GM12865 (cell line): ENCODE data around the gene TET1.
"Not testable (repeated sequence)": the region's sequence is repeated elsewhere in the genome, so short reads cannot be mapped to it uniquely, and the experiment has no call there.

Experiments
- DNase-seq: peaks from one replicate; pipeline ENCODE4 v3.0.0; 2010; ENCODE audit warnings: low read depth
- H3K4me3 ChIP-seq: 2 replicates; pipeline ENCODE4 v1.5.1; 2011; ENCODE audit warnings: mild to moderate bottlenecking, low read depth, low read length, control low read depth
- CTCF ChIP-seq: IDR thresholded peaks from 2 replicates; pipeline ENCODE4 v1.5.1; 2011; ENCODE audit warnings: low read length, control low read depth, low read depth, inconsistent platforms; ENCODE audit not compliant: insufficient read depth; ENCODE audit errors: missing control alignments

Gene TET1

DNA sequence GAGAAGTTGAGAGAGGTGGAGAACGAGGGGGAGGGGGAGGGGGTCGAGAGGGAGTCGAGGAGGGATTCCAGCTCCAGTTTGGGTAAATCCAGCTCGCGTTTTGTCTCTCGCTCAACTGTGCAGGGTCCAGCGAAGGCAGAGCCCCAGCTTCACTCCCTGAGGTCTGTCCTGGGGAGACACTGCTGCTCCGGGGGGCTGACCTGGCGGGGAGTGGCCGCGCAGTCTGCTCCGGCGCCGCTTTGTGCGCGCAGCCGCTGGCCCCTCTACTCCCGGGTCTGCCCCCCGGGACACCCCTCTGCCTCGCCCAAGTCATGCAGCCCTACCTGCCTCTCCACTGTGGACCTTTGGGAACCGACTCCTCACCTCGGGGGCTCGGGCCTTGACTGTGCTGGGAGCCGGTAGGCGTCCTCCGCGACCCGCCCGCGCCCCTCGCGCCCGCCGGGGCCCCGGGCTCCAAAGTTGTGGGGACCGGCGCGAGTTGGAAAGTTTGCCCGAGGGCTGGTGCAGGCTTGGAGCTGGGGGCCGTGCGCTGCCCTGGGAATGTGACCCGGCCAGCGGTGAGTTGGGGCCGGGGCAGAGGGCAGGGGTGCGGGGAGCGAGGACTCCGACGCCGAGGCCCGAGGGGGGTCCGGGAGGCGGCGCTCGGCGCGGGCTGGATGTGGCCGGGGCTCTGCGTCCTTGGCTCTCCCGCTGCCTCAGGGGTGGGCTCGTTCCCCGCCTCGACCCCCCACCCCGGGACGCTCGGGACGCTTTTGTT lies at the start of gene TET1:
TSS of gene TET1 (plus strand) at position 152 of the 757 bp plus-strand sequence. CDS start 12,002 bp downstream, outside the sequence.
- peak; percentile 52 for DNase-seq
- no peak for TF ChIP-seq CTCF
- H3K4me3 ChIP-seq, result peak within 1 kb of the TSS; percentile 51

DNA sequence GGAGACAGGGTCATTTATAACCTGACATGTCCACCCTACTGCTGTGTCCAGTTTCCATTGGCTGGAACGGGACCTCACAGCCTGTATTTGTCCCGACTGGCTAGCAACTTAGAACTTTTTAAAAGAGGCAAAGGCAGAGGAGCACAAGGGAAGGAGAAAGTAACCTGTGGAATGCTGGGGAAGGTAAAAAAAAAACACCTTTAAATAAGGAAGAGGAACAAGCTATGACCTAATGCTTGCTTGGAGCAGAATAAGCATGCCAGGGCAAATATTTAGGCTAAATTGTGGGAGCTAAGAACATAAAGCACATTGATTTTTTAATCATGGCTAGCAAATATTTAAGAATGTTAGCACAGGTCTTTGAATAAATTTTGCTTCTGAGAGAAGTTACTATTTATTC lies 43.9 kb upstream of the TET1 start:
- not testable (repeated sequence) for H3K4me3 ChIP-seq, DNase-seq

- TF ChIP-seq CTCF, result no peak
- H3K4me3 ChIP-seq, result no peak overlapping the region
- no peak for DNase-seq
Measured at GRCh38 chr10:68516766-68517165, 43.4 kb upstream of the TET1 start.

- H3K4me3 ChIP-seq, result no peak overlapping the region
- DNase-seq, result no peak
- no peak for TF ChIP-seq CTCF
Measured at GRCh38 chr10:68517188-68517587, 42.9 kb upstream of the TET1 start.

- not testable (repeated sequence) for H3K4me3 ChIP-seq, DNase-seq
Measured at GRCh38 chr10:68518609-68519008, 41.5 kb upstream of the TET1 start.

DNA sequence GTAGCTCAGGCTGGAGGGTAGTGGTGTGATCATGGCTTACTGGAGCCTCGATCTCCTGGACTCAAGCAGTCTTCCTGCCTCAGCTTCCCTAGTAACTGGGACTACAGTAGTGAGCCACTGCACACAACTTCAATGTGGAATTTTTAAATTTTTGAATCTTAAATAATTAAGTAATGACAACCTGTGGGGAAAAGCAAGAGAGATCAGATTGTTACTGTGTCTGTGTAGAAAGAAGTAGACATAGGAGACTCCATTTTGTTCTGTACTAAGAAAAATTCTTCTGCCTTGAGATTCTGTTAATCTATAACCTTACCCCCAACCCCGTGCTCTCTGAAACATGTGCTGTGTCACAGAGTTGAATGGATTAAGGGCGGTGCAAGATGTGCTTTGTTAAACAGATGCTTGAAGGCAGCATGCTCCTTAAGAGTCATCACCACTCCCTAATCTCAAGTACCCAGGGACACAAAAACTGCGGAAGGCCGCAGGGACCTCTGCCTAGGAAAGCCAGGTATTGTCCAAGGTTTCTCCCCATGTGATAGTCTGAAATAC lies 34.6 kb upstream of the TET1 start:
- H3K4me3 ChIP-seq, DNase-seq: not testable (repeated sequence)

GRCh38 chr10:68526634-68527307 lies 33.4 kb upstream of the TET1 start:
- peak overlapping the region; percentile 84 for H3K4me3 ChIP-seq
- no peak for TF ChIP-seq CTCF
- DNase-seq, result no peak

DNA sequence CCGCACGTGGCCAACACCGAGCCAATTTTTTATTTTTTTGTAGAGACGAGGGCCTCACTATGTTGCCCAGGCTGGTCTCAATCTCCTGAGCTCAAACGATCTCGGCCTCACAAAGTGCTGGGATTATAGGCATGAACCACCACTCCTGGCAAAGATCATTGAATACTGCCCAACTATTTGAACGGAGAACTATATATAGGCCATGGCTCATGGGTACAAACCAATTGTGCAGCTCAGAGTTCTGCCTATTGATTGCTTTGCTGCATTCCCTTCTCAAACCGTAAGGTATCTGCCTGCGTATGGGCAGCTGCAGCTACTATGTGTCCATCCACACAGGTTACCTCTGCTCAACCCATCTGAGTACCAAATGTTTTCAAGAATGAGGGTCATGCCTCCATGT lies 23.2 kb upstream of the TET1 start:
- H3K4me3 ChIP-seq, result no peak overlapping the region
- TF ChIP-seq CTCF, result no peak
- no peak for DNase-seq
